ENCODE data around the gene TMEM132C. TPM values are rescaled to one million over a fixed set of nuclear protein-coding genes. Genes with fewer than 3 reads are reported as not detected.

TMEM132C gene
- total and polyA plus RNA-seq, 2 donors (not counting 1 experiment from before 2014, with no cell fraction given), result not detected

DNA sequence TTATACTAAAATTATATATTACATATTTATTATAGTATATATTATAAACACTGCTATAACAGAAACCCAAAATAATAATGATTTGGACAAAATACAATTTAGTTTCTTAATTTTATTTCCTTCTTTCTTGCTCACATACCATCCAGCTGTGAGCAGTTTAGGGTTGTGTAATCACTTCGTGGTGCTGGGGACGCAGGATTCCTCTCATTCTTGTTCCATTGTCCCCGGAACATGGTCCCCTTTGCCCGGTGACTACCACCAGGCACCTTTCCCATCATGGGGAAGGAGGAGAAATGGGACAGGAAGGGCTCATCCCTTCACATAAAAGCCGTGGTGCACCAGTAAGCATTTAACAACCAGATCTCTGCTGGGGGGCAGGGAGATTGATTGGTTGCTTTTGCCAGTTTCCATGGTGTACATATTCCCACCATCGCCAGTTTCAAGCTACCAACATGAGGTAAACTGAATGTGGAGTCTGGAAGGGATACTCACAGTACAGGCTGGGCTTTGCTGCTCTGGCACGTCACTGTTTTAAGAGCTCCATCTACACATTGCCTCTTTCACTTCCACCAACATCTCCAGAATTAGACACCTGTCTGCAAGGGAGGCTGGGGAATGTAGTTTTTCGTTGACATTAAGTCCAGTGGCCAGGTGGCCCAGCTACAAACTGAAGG lies 191.5 kb downstream of the TMEM132C start:
- Mint-ChIP-seq H3K9me3 (ENCODE audit: insufficient read depth) (peaks cover 6% of the 10 kb centered on the region), H3K27me3 (peaks cover 2% of the 10 kb centered on the region)
- peaks cover 0 to 12% (median 0%) of the 10 kb centered on the region in 3 donors for H3K9me3 ChIP-seq (ENCODE audit: control extremely low read depth in 1 of 3, control insufficient read depth in 2 of 3, insufficient read depth in 1 of 3, low read length in 2 of 3)

DNA sequence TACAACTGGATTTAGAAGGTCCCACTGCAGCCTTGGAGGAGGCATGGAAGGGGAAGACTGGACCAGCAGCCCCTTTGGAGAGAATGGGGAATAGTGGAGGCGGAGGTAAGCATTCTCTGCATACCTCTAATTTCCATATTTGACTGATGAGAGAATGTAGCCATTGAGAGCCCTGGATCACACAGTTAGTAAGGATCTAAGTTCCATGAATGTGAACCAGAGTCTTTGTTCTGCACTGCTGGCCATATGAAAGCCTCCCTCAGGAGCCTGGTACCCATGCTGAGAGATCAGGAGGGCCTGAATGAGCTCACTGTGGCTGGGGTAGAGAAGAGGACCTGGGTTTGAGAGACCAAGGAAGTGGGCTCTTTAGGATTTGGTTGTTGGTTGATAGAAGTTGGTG lies 192.1 kb downstream of the TMEM132C start:
- DNase-seq (no peak), ATAC-seq (ENCODE audit: low read depth) (no peak)
- H3K4me1 ChIP-seq (ENCODE audit: control insufficient read depth in 2 of 2, insufficient read depth in 2 of 2, low read length in 2 of 2), result no peaks in the 10 kb centered on the region
- H3K4me3 ChIP-seq (ENCODE audit: control extremely low read depth in 1 of 5, extremely low read depth in 1 of 5, insufficient read depth in 1 of 5, low read depth in 2 of 5, low read length in 4 of 5), result no peak overlapping the region
- no peaks in the 10 kb centered on the region for H3K79me2 ChIP-seq (ENCODE audit: control insufficient read depth, insufficient read depth, low read length)
- H3K27ac Mint-ChIP-seq, result no peak overlapping the region
- TF ChIP-seq, protein P1, sequence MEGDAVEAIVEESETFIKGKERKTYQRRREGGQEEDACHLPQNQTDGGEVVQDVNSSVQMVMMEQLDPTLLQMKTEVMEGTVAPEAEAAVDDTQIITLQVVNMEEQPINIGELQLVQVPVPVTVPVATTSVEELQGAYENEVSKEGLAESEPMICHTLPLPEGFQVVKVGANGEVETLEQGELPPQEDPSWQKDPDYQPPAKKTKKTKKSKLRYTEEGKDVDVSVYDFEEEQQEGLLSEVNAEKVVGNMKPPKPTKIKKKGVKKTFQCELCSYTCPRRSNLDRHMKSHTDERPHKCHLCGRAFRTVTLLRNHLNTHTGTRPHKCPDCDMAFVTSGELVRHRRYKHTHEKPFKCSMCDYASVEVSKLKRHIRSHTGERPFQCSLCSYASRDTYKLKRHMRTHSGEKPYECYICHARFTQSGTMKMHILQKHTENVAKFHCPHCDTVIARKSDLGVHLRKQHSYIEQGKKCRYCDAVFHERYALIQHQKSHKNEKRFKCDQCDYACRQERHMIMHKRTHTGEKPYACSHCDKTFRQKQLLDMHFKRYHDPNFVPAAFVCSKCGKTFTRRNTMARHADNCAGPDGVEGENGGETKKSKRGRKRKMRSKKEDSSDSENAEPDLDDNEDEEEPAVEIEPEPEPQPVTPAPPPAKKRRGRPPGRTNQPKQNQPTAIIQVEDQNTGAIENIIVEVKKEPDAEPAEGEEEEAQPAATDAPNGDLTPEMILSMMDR (IDR thresholded peaks at IDR 0.05), result no peak
- TF ChIP-seq EZH2 (IDR thresholded peaks at IDR 0.05; ENCODE audit: borderline replicate concordance, insufficient read depth, low read depth, low read length, poor library complexity, severe bottlenecking), result no peak
- H2AFZ ChIP-seq (ENCODE audit: insufficient read depth, low read depth, low read length, poor library complexity, severe bottlenecking), result no peak overlapping the region
- ChIA-PET CTCF (no interaction called here), POLR2A (no interaction called here)
- H3K27ac ChIP-seq (ENCODE audit: low read length in 2 of 2), result no peak overlapping the region
- peaks cover 6% of the 10 kb centered on the region for H3K9me3 Mint-ChIP-seq (ENCODE audit: insufficient read depth)
- no peaks in the 10 kb centered on the region for H4K20me1 ChIP-seq (ENCODE audit: control insufficient read depth, insufficient read depth, low read length, poor library complexity, severe bottlenecking)
- H3K4me1 Mint-ChIP-seq, result no peaks in the 10 kb centered on the region
- H3K27me3 ChIP-seq (replicated peaks in 1 of 4; ENCODE audit: control extremely low read depth in 1 of 4, control insufficient read depth in 3 of 4, insufficient read depth in 4 of 4, low read length in 3 of 4), result no peaks in the 10 kb centered on the region
- H3K4me2 ChIP-seq (replicated peaks; ENCODE audit: low read depth, low read length, poor library complexity, severe bottlenecking), result no peak overlapping the region
- WGBS (ENCODE audit: insufficient coverage), result no CpG with 5 or more reads among the region's 1 CpG
- H3K9me3 ChIP-seq (ENCODE audit: control extremely low read depth in 1 of 3, control insufficient read depth in 2 of 3, insufficient read depth in 1 of 3, low read length in 2 of 3), result peaks cover 0 to 10% (median 0%) of the 10 kb centered on the region in 3 donors
- peaks cover 2% of the 10 kb centered on the region for H3K27me3 Mint-ChIP-seq
- H3K36me3 ChIP-seq (replicated peaks in 1 of 2; ENCODE audit: control extremely low read depth in 1 of 2, control insufficient read depth in 1 of 2, extremely low read depth in 1 of 2, insufficient read depth in 2 of 2, low read length in 1 of 2), result no peaks in the 10 kb centered on the region
- no peak overlapping the region for H3K4me3 Mint-ChIP-seq
- intact Hi-C loops (cut with micrococcal nuclease), result no loop called here
- H3K9ac ChIP-seq (ENCODE audit: low read length), result no peak overlapping the region

More for the DNA sequence above, 191.5 kb downstream of the TMEM132C start:
- H3K27ac ChIP-seq (ENCODE audit: low read length in 2 of 2), result no peak overlapping the region
- H3K4me1 ChIP-seq (ENCODE audit: control insufficient read depth in 2 of 2, insufficient read depth in 2 of 2, low read length in 2 of 2), result no peaks in the 10 kb centered on the region
- no peaks in the 10 kb centered on the region for H4K20me1 ChIP-seq (ENCODE audit: control insufficient read depth, insufficient read depth, low read length, poor library complexity, severe bottlenecking)
- no peaks in the 10 kb centered on the region for H3K36me3 ChIP-seq (replicated peaks in 1 of 2; ENCODE audit: control extremely low read depth in 1 of 2, control insufficient read depth in 1 of 2, extremely low read depth in 1 of 2, insufficient read depth in 2 of 2, low read length in 1 of 2)
- H3K9ac ChIP-seq (ENCODE audit: low read length), result no peak overlapping the region
- ATAC-seq (ENCODE audit: low read depth), result no peak
- Mint-ChIP-seq H3K27ac (no peak overlapping the region), H3K4me1 (no peaks in the 10 kb centered on the region), H3K4me3 (no peak overlapping the region)
- CTCF ChIA-PET, result no interaction called here
- no peaks in the 10 kb centered on the region for H3K79me2 ChIP-seq (ENCODE audit: control insufficient read depth, insufficient read depth, low read length)
- H3K4me3 ChIP-seq (ENCODE audit: control extremely low read depth in 1 of 5, extremely low read depth in 1 of 5, insufficient read depth in 1 of 5, low read depth in 2 of 5, low read length in 4 of 5), result no peak overlapping the region
- no peak overlapping the region for H3K4me2 ChIP-seq (replicated peaks; ENCODE audit: low read depth, low read length, poor library complexity, severe bottlenecking)
- intact Hi-C loops (cut with micrococcal nuclease), result no loop called here
- no peak for DNase-seq
- TF ChIP-seq, protein P1 (IDR thresholded peaks at IDR 0.05), result no peak
- TF ChIP-seq EZH2 (IDR thresholded peaks at IDR 0.05; ENCODE audit: borderline replicate concordance, insufficient read depth, low read depth, low read length, poor library complexity, severe bottlenecking), result no peak
- no peak overlapping the region for H2AFZ ChIP-seq (ENCODE audit: insufficient read depth, low read depth, low read length, poor library complexity, severe bottlenecking)
- WGBS (ENCODE audit: insufficient coverage), result 60% methylated on average over 1 of the region's 8 CpGs
- POLR2A ChIA-PET, result no interaction called here
- H3K27me3 ChIP-seq (replicated peaks in 1 of 4; ENCODE audit: control extremely low read depth in 1 of 4, control insufficient read depth in 3 of 4, insufficient read depth in 4 of 4, low read length in 3 of 4), result no peaks in the 10 kb centered on the region

Data from B cell (primary cell).